Testis (tissue), 3 donors: Measurements from ENCODE around the gene SERPINB6. TPM values are rescaled to one million over a fixed set of nuclear protein-coding genes. Genes with fewer than 3 reads are reported as not detected.
A peak's percentile ranks its signal among the peaks of the same experiment; 100 is the strongest.

ENCODE experiments used
- DNase-seq: peaks from one replicate; pipeline ENCODE4 v3.0.0-alpha.2; 2019
- H3K27ac ChIP-seq, 2 donors: fragments of 200-600 bp; sonication (generic); one replicate each; pipeline ENCODE4 v1.5.1; 2019
- H3K27me3 ChIP-seq: fragments of 200-600 bp; sonication (generic); one replicate; pipeline ENCODE4 v1.5.1; 2019
- H3K36me3 ChIP-seq: fragments of 200-600 bp; sonication (generic); one replicate; pipeline ENCODE4 v1.5.1; 2017; ENCODE audit warnings: low read depth; ENCODE audit errors: missing control alignments
- H3K4me1 ChIP-seq: fragments of 200-600 bp; sonication (generic); one replicate; pipeline ENCODE4 v1.5.1; 2019
- H3K4me3 ChIP-seq, 2 donors: fragments of 200-600 bp; sonication (generic); one replicate each; pipeline ENCODE4 v1.5.1; 2017 to 2019
- H3K9me3 ChIP-seq: fragments of 200-600 bp; sonication (generic); one replicate; pipeline ENCODE4 v1.5.1; 2017
- POLR2A ChIP-seq: fragments of 450-650 bp; IDR thresholded peaks from one replicate; pipeline ENCODE4 v1.6.1; 2017; ENCODE audit warnings: antibody characterized with exemption, mild to moderate bottlenecking, moderate library complexity
- WGBS, 2 donors: methylation state at CpG; one replicate each; pipeline ENCODE4 v1.1.5; 2018; 5-methylcytosine and 5-hydroxymethylcytosine counted together
- intact Hi-C: fragments of 100-400 bp; cut with DNase I; formaldehyde crosslinking; loops from one replicate; pipeline ENCODE4 v1.15.1; 2023; ENCODE audit warnings: low total_unique reads
- polyA plus RNA-seq: library from polyadenylated mRNA; stranded (reverse); fragments of 350-450 nt; fragmentation: Illumina TruSeq; extraction: RNeasy Lipid Tissue Mini Kit (QIAGEN cat#74804); gene quantifications from one replicate; pipeline ENCODE4 v1.2.3, GENCODE V29; 2014; ENCODE audit warnings: low read depth, low replicate concordance; ENCODE audit not compliant: insufficient read depth
- total RNA-seq, 2 donors: library from RNA; depleted of rRNA; stranded (reverse); fragments of >200 nt; gene quantifications; one replicate each; pipeline ENCODE4 v1.2.3, GENCODE V29; 2016
- TF ChIP-seq, protein P1 (sequence below), 3 experiments: fragments of 450-650 bp in 2 of 3; fragments of 200-600 bp in 1 of 3; sonication (generic) in 1 of 3; IDR thresholded peaks; one replicate each; pipeline ENCODE4 v1.5.1; 2016 to 2019; ENCODE audit warnings: antibody characterized with exemption in 3 of 3, mild to moderate bottlenecking in 2 of 3, moderate library complexity in 1 of 3

Gene SERPINB6
- total and polyA plus RNA-seq, 3 donors from 2014 or later, result 203 to 348 (median 281) TPM

DNA sequence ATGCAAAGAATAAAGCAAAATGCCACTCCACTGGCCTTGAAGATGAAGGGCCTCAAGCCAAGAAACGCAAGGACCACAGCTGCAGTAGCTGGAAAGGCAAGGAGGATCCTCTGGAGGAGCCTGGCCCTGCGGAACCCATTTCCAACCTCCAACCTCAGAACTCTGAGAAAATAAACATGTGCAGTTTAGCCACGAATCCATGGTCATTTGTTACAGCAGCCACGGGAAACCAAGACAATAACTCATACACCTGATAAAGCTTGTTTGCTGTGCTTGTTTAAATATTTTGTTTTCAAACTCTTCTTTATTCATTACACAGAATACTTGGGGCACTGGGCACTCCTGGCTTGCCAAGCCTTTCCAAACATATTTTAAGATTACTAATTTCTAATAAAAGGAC is 10.4 kb downstream of the SERPINB6 start:
- H3K4me3 ChIP-seq, result no peak overlapping the region
- H3K4me1 ChIP-seq, result peaks cover 40% of the 10 kb centered on the region
- no peaks in the 10 kb centered on the region for H3K36me3 ChIP-seq
- TF ChIP-seq, protein P1, sequence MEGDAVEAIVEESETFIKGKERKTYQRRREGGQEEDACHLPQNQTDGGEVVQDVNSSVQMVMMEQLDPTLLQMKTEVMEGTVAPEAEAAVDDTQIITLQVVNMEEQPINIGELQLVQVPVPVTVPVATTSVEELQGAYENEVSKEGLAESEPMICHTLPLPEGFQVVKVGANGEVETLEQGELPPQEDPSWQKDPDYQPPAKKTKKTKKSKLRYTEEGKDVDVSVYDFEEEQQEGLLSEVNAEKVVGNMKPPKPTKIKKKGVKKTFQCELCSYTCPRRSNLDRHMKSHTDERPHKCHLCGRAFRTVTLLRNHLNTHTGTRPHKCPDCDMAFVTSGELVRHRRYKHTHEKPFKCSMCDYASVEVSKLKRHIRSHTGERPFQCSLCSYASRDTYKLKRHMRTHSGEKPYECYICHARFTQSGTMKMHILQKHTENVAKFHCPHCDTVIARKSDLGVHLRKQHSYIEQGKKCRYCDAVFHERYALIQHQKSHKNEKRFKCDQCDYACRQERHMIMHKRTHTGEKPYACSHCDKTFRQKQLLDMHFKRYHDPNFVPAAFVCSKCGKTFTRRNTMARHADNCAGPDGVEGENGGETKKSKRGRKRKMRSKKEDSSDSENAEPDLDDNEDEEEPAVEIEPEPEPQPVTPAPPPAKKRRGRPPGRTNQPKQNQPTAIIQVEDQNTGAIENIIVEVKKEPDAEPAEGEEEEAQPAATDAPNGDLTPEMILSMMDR (IDR thresholded peaks at IDR 0.05), result no peak
- TF ChIP-seq POLR2A, result no peak
- WGBS, 2 donors, result 24 to 32% methylated on average over 4 of the region's 4 CpGs
- H3K9me3 ChIP-seq, result no peaks in the 10 kb centered on the region
- H3K27me3 ChIP-seq, result no peaks in the 10 kb centered on the region
- DNase-seq, result peak; percentile 35
- intact Hi-C loops, result no loop called here
- peak overlapping the region; percentile 41 to 71 for H3K27ac ChIP-seq

DNA sequence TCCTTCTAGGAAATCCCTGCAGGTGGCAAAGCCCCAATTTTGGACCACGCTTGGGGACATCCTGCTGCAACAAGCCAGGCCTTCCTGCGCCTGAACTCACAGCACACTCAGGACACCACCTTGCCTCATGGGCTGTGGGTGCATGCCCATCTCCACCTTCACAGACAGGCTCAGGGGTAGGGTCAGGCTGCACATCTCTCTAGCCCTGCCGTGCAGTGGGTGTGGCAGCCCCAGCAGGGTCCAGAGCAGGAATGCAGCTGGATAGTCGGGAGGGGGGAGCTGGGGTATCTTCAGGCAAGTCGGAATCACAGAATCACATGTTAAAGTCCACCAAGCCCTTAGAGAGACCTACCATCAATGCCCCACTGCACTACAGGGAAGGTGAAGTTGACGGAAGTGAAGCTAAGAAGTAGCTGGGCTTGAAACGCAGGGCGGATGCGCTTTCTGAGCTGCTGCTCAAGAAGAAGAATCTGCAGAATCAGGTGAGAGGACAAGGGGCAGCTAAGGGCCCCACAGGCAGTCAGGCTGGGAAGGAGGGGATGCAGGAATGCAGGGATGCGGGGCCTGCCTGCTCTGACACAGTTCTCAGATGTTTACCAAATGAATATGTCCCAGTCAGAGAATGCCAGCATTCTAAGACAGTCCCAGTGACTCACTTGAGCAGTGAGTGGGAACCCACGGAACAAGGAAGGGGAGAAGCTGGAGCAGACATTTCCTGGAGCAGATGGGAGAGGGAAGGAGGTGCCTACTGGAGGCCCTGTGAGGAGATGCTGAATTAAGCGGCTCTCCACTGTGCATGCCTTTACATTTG is 11.3 kb downstream of the SERPINB6 start:
- H3K27ac ChIP-seq, result peak overlapping the region in 1 of 2 donors; percentile 71
- DNase-seq, result no peak
- H3K4me3 ChIP-seq, result no peak overlapping the region
- WGBS, 2 donors, result 81 to 83% methylated on average over 10 to 12 of the region's 12 CpGs
- TF ChIP-seq, protein P1 (IDR thresholded peaks at IDR 0.05), result no peak
- TF ChIP-seq POLR2A, result no peak
- no peaks in the 10 kb centered on the region for H3K27me3 ChIP-seq
- no peaks in the 10 kb centered on the region for H3K36me3 ChIP-seq
- peaks cover 40% of the 10 kb centered on the region for H3K4me1 ChIP-seq
- intact Hi-C loops, result no loop called here
- no peaks in the 10 kb centered on the region for H3K9me3 ChIP-seq

DNA sequence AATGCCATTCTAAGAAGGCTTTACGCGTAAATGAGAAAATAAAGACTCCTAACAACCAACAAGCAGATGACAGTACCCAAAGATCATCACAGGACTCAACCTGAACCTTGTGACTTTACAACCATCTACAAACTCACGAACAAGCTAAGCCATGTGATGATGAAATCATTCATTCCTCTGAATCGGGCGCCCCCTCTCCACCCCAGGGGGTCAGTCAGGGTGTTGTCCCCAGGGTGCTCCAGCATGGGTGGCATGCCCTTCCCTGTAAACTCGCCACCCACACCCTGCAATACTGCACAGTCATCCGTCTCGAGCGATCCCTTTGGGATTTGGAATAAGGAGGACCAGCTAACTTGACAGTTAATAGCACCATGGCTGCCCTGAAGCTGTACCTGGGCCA is 12.6 kb downstream of the SERPINB6 start:
- WGBS, 2 donors, result 93 to 95% methylated on average over 9 of the region's 9 CpGs
- H3K4me1 ChIP-seq, result peaks cover 40% of the 10 kb centered on the region

DNA sequence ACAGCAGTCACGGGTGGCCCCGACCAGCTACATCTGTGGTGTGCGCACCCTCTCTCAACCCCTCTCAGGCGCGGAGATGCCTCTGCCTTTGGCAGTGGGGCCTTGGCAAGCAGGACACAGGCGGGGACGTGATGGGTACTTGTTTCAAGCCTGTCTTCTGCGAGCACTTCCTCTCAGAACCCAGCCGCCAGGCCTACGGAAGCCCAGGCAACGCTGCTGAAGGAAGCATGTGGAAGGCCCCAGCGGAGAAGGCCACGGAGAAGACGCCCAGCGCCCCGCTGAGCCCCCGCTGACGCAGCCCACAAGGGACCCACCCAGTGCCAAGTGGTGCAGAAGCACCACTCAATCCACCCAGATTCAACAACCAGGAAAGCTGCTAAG is 13.0 kb downstream of the SERPINB6 start:
- Histone ChIP-seq H3K9me3 (no peaks in the 10 kb centered on the region), H3K4me1 (peaks cover 40% of the 10 kb centered on the region), H3K36me3 (no peaks in the 10 kb centered on the region), H3K27ac (peak overlapping the region; percentile 60 to 71), H3K4me3 (no peak overlapping the region), H3K27me3 (no peaks in the 10 kb centered on the region)
- intact Hi-C loops, result no loop called here
- WGBS, 2 donors, result 82 to 95% methylated on average over 17 to 18 of the region's 18 CpGs
- DNase-seq, result peak; percentile 40
- TF ChIP-seq, protein P1 (IDR thresholded peaks at IDR 0.05), result no peak
- no peak for TF ChIP-seq POLR2A

More for the DNA sequence above, 12.6 kb downstream of the SERPINB6 start:
- Histone ChIP-seq H3K4me3 (no peak overlapping the region), H3K9me3 (no peaks in the 10 kb centered on the region), H3K36me3 (no peaks in the 10 kb centered on the region), H3K27ac (no peak overlapping the region), H3K27me3 (no peaks in the 10 kb centered on the region)
- peak; percentile 9 for DNase-seq
- TF ChIP-seq, protein P1 (IDR thresholded peaks at IDR 0.05), result no peak
- TF ChIP-seq POLR2A, result no peak
- intact Hi-C loops, result no loop called here
